CD4-positive, alpha-beta T cell (primary cell): ENCODE data around the gene IQCH. TPM values are rescaled to one million over a fixed set of nuclear protein-coding genes. Genes with fewer than 3 reads are reported as not detected.

Experiments
- ATAC-seq: fragments of 200-7000 bp; cut with Tn5 transposase; one replicate; pipeline ENCODE4 v1.10.0; 2022; ENCODE audit warnings: mild to moderate bottlenecking; ENCODE audit not compliant: poor library complexity
- CTCF ChIA-PET: fragments of 350-600 bp; sonication (Branson Sonifier 250); formaldehyde crosslinking; loops from one replicate; lab custom pipeline; 2021; ENCODE audit warnings: antibody characterized with exemption, inconsistent platforms; lab: Charles Lee
- POLR2A ChIA-PET: fragments of 350-600 bp; sonication (Branson Sonifier 250); formaldehyde crosslinking; loops from one replicate; lab custom pipeline; 2021; ENCODE audit warnings: antibody characterized with exemption, inconsistent platforms; lab: Charles Lee
- DNase-seq, 14 experiments: peaks; one replicate each; pipeline ENCODE4 v3.0.0-alpha.2; 2013 to 2020; ENCODE audit warnings: mixed read lengths in 2 of 14
- H3K27ac ChIP-seq, 2 donors: one replicate each; pipeline versions ENCODE4 v1.5.1 to v1.7.0; 2013; ENCODE audit warnings: low read length in 2 of 2, low read depth in 1 of 2, mild to moderate bottlenecking in 1 of 2
- H3K27me3 ChIP-seq, 2 experiments: 1 replicate in 1 of 2; 2 replicates in 1 of 2; pipeline versions ENCODE4 v1.6.1 to v1.7.0; 2013; ENCODE audit warnings: low read length in 2 of 2, control low read depth in 1 of 2, mild to moderate bottlenecking in 1 of 2, moderate library complexity in 1 of 2; ENCODE audit not compliant: insufficient read depth in 2 of 2, control insufficient read depth in 1 of 2
- H3K36me3 ChIP-seq: one replicate; pipeline ENCODE4 v1.6.1; 2013; ENCODE audit warnings: low read length, control low read depth; ENCODE audit not compliant: insufficient read depth
- H3K4me1 ChIP-seq: one replicate; pipeline ENCODE4 v1.6.1; 2013; ENCODE audit warnings: low read length, control low read depth; ENCODE audit not compliant: insufficient read depth
- H3K4me3 ChIP-seq: one replicate; pipeline ENCODE4 v1.5.1; 2013; ENCODE audit warnings: mild to moderate bottlenecking, low read length, moderate library complexity
- H3K9me3 ChIP-seq, 2 experiments: 1 replicate in 1 of 2; 2 replicates in 1 of 2; pipeline versions ENCODE4 v1.6.1 to v1.7.0; 2013; ENCODE audit warnings: low read length in 2 of 2, mild to moderate bottlenecking in 2 of 2, control low read depth in 1 of 2, moderate library complexity in 1 of 2; ENCODE audit not compliant: control insufficient read depth in 1 of 2, insufficient read depth in 1 of 2
- H3K27ac Mint-ChIP-seq: one replicate; pipeline ENCODE4 v1.8.0; 2020; ENCODE audit warnings: mixed read lengths
- H3K27me3 Mint-ChIP-seq: one replicate; pipeline ENCODE4 v1.8.0; 2021; ENCODE audit warnings: mixed read lengths
- H3K36me3 Mint-ChIP-seq: one replicate; pipeline ENCODE4 v1.8.0; 2021; ENCODE audit warnings: low read depth, mixed read lengths
- H3K4me1 Mint-ChIP-seq: one replicate; pipeline ENCODE4 v1.8.0; 2021; ENCODE audit warnings: low read depth, mixed read lengths
- H3K4me3 Mint-ChIP-seq: one replicate; pipeline ENCODE4 v1.8.0; 2020; ENCODE audit warnings: mild to moderate bottlenecking, mixed read lengths
- H3K9me3 Mint-ChIP-seq: one replicate; pipeline ENCODE4 v1.8.0; 2020; ENCODE audit warnings: mixed read lengths
- intact Hi-C, 2 experiments: fragments of 100-400 bp; cut with DNase I in 1 of 2; cut with micrococcal nuclease in 1 of 2; formaldehyde crosslinking; loops; one replicate each; pipeline versions ENCODE4 v1.15.1 to v1.9.0; 2023 to 2025; cut with DNase I, micrococcal nuclease
- total RNA-seq, 174 experiments: library from RNA in 2 of 174; stranded (reverse) in 2 of 174; gene quantifications; one replicate each; pipeline ENCODE4 v1.2.3 and lab custom pipeline; 2021 to 2026
- TF ChIP-seq, protein P1 (sequence below): fragments of 200-600 bp; IDR thresholded peaks from one replicate; pipeline ENCODE4 v1.8.0; 2022; ENCODE audit warnings: antibody characterized with exemption, mild to moderate bottlenecking

The IQCH gene
- total RNA-seq, 2 experiments from 2014 or later = 0.85 to 1.3 TPM

DNA sequence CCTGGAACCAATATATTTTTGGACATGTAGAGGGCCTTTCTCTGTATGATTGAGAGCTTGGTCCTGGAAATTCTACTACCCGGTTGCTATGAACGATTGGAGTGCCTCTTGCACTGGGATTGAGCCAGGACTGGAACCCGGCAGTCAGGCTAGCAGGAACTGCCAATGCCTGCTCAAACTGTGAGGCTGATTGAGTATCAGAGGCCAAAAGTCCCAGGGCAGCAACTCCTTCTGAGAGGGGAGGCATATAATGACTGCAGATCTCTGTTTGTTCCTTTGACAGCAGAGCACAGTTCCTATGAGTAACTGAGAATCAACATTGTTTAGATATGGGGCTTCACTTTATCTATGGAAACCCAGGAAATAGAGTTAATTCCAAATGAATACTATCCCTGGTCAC is 12.9 kb downstream of the IQCH start:
- Histone ChIP-seq H3K4me1 (no peaks in the 10 kb centered on the region), H3K9me3 (no peaks in the 10 kb centered on the region), H3K4me3 (no peak overlapping the region), H3K36me3 (no peaks in the 10 kb centered on the region), H3K27ac (no peak overlapping the region), H3K27me3 (no peaks in the 10 kb centered on the region)
- ATAC-seq (no peak), DNase-seq (no peak)
- Mint-ChIP-seq H3K4me1 (no peaks in the 10 kb centered on the region), H3K27me3 (no peaks in the 10 kb centered on the region), H3K27ac (no peak overlapping the region), H3K9me3 (peaks cover 2% of the 10 kb centered on the region), H3K4me3 (no peak overlapping the region), H3K36me3 (no peaks in the 10 kb centered on the region)
- ChIA-PET POLR2A (no interaction called here), CTCF (interaction anchor here (0.6 kb wide), 1 partner anchor 275 kb away, joined by 3 read pairs; no protein-coding TSS in a partner anchor)
- intact Hi-C loops = no loop called here
- TF ChIP-seq, protein P1, sequence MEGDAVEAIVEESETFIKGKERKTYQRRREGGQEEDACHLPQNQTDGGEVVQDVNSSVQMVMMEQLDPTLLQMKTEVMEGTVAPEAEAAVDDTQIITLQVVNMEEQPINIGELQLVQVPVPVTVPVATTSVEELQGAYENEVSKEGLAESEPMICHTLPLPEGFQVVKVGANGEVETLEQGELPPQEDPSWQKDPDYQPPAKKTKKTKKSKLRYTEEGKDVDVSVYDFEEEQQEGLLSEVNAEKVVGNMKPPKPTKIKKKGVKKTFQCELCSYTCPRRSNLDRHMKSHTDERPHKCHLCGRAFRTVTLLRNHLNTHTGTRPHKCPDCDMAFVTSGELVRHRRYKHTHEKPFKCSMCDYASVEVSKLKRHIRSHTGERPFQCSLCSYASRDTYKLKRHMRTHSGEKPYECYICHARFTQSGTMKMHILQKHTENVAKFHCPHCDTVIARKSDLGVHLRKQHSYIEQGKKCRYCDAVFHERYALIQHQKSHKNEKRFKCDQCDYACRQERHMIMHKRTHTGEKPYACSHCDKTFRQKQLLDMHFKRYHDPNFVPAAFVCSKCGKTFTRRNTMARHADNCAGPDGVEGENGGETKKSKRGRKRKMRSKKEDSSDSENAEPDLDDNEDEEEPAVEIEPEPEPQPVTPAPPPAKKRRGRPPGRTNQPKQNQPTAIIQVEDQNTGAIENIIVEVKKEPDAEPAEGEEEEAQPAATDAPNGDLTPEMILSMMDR = no peak

DNA sequence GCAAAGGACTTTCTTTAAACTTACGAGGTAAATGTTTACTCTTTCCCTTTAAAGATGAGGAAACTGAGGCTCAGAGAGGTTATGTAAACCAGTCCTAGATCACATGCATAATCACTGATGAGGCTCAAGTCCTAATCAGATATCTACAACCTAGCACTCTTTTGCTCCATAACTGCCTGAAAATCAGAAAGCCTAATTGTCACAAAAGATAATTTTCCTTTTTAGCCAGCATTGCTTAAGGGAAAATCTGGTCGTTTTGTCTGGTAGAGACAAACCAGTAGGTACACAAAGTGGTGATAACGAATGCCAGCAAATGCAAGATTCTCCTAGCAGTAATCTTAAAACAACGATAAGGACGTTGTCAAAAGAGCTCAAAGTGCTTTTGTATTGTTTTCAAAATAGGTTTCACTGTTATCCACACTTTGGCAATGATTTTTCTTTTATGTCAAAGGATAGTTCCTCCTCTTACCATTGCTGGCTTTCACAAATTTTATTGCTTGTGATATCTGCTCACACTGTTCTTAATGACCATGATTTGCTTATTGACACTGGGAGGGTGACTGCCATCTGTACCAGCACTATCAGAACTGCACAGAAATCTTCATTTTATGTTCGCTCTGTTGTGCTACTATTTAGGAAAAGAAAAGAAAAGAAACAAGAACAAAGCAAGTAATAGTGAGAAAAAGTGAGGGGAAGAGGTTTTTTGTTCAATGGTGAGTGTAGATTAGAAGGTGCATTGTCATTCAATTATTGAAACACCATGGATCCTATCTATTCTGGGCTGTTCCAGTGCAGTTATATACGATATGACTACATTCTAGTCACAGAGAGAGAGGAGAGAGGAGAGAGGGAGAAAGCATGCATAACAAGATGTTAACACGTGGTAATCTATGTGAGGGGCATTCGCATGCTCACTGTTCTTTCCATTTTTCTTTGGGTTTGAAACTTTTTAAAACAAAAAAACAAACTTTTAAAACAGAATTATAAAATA is 13.7 kb downstream of the IQCH start:
- Histone ChIP-seq H3K27me3 (no peaks in the 10 kb centered on the region), H3K4me1 (no peaks in the 10 kb centered on the region), H3K9me3 (peaks cover 0 to 5% of the 10 kb centered on the region in 2 experiments), H3K36me3 (no peaks in the 10 kb centered on the region), H3K27ac (no peak overlapping the region), H3K4me3 (no peak overlapping the region)
- DNase-seq = no peak
- Mint-ChIP-seq H3K27ac (no peak overlapping the region), H3K4me1 (no peaks in the 10 kb centered on the region), H3K36me3 (no peaks in the 10 kb centered on the region), H3K9me3 (peaks cover 4% of the 10 kb centered on the region), H3K27me3 (no peaks in the 10 kb centered on the region), H3K4me3 (no peak overlapping the region)
- POLR2A ChIA-PET = no interaction called here
- no peak for ATAC-seq
- intact Hi-C loops = no loop called here
- CTCF ChIA-PET = no interaction called here
- TF ChIP-seq, protein P1 = no peak

DNA sequence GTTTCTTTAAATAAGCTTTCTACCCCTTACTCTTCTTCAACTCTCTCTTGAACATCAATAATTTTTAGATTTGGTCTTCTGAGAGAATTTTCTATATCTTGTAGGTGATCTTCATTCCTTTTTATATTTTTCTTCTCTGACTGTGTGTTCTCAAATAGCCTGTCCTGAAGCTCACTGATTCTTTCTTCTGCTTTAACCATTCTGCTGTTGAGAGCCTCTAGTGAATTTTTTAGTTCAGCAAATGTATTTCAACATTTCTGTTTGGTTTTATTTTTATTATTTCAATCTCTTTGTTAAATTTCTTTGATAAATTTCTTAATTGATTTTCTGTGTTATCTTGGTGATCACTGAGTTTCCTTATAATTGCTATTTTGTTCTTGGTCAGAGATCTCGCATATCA is 19.6 kb downstream of the IQCH start:
- CTCF ChIA-PET = no interaction called here
- peaks cover 8% of the 10 kb centered on the region for H3K9me3 Mint-ChIP-seq
- peaks cover 5% of the 10 kb centered on the region for H3K36me3 Mint-ChIP-seq
- no peaks in the 10 kb centered on the region for H3K27me3 Mint-ChIP-seq
- intact Hi-C loops = no loop called here
- no peaks in the 10 kb centered on the region for H3K4me1 Mint-ChIP-seq
- no peak for ATAC-seq
- POLR2A ChIA-PET = interaction anchor here (1.0 kb wide), 1 partner anchor 134 kb away, joined by 3 read pairs; no protein-coding TSS in a partner anchor
- no peak overlapping the region for H3K27ac ChIP-seq
- H3K4me1 ChIP-seq = no peaks in the 10 kb centered on the region
- DNase-seq = no peak
- no peaks in the 10 kb centered on the region for H3K27me3 ChIP-seq
- H3K4me3 Mint-ChIP-seq = no peak overlapping the region
- H3K27ac Mint-ChIP-seq = no peak overlapping the region
- H3K36me3 ChIP-seq = no peaks in the 10 kb centered on the region
- no peak overlapping the region for H3K4me3 ChIP-seq
- TF ChIP-seq, protein P1 = no peak
- H3K9me3 ChIP-seq = peaks cover 6 to 13% of the 10 kb centered on the region in 2 experiments
